Measurements from ENCODE around the gene CYP4F8.

The CYP4F8 gene

DNA sequence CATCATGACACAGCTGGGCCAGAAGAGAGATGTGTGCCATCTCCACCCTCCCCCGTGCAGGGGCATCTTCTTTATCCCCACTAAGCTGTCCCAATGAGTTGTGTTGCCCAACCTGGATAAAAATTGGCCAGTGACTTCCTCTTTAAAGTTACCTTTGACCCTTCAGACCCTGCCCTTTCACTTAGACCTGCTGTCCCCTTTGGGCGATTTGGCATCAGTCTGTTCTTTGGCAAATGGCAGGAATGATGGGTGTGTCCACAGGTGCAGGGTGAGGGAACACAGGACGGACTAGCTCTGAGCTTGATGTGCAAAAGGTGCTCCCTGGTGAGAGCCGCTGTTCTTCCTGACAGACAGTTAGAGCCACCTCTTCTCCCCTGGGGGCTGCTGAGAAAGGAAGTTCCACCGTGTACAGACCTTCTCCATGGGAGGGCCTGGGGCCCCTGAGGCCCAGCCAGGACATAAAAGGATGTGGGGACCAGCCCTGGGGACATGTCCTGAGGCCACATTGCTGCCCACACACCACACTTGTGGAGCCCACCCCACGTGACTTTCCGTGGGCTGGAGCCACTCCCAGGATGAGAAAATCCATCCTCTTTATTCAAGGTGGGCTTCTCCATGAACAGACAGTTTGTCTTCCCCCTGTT is 1.7 kb downstream of the CYP4F8 start:
- Histone ChIP-seq H3K9me3 (ENCODE audit: low read length) (no peaks in the 10 kb centered on the region), H3K9ac (ENCODE audit: low read length) (no peak overlapping the region), H3K36me3 (ENCODE audit: insufficient read depth, low read length) (no peaks in the 10 kb centered on the region), H3K4me3 (ENCODE audit: low read depth in 1 of 2, low read length in 2 of 2) (no peak overlapping the region), H3K4me1 (ENCODE audit: insufficient read depth, low read length) (no peaks in the 10 kb centered on the region), H3K27me3 (ENCODE audit: control insufficient read depth in 1 of 2, insufficient read depth in 2 of 2, low read length in 2 of 2) (peaks cover 0 to 5% of the 10 kb centered on the region in 2 donors), H3K27ac (ENCODE audit: low read depth, low read length) (no peak overlapping the region)

DNA sequence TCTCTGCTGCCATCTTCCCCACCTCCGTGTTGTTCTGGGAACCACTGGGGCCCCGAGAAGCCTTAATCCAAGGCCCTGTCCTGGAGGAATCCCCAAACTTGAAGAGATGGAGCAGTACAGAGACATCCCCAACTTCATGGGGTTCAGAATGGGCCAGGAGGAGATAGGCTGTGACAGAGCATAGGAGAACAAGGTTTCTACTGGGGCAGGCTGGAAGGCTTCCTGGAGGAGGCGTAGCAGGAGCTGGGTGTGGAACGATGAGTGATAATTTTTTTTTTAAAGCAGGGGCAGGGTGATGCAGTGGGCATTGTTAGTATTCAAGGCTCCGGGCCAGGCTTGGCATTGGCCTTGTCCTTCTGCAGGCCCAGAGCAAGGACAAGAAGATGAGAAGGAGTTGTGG is 3.3 kb downstream of the CYP4F8 start:
- H3K27ac ChIP-seq (ENCODE audit: low read depth, low read length) = no peak overlapping the region
- H3K9ac ChIP-seq (ENCODE audit: low read length) = no peak overlapping the region
- no peaks in the 10 kb centered on the region for H3K4me1 ChIP-seq (ENCODE audit: insufficient read depth, low read length)
- no peaks in the 10 kb centered on the region for H3K36me3 ChIP-seq (ENCODE audit: insufficient read depth, low read length)
- no peak overlapping the region for H3K4me3 ChIP-seq (ENCODE audit: low read depth in 1 of 2, low read length in 2 of 2)
- H3K9me3 ChIP-seq (ENCODE audit: low read length) = no peaks in the 10 kb centered on the region
- H3K27me3 ChIP-seq (ENCODE audit: control insufficient read depth in 1 of 2, insufficient read depth in 2 of 2, low read length in 2 of 2) = peaks cover 0 to 5% of the 10 kb centered on the region in 2 donors

DNA sequence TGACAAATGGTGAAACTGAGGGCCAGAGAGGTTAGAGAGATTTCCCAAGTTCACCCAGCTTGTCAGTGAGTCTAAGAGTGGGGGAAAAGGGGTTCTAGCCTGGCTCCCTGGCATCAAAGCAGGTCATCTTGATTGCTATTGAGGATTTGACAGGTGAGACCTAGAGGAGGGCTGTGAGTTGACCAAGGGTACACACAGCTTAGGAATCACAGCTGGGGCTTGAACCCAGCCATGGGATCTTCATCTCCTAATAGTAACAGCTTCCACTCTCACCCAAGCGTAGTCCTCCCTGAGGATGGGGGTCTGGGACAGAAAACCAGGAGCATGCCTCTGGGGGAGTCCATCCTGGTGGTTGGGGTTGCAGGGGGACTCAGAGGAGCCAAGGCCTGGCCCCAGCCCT is 6.8 kb downstream of the CYP4F8 start:
- Histone ChIP-seq H3K9ac (ENCODE audit: low read length) (no peak overlapping the region), H3K27ac (ENCODE audit: low read depth, low read length) (no peak overlapping the region), H3K27me3 (ENCODE audit: control insufficient read depth in 1 of 2, insufficient read depth in 2 of 2, low read length in 2 of 2) (peaks cover 0 to 5% of the 10 kb centered on the region in 2 donors), H3K4me1 (ENCODE audit: insufficient read depth, low read length) (no peaks in the 10 kb centered on the region), H3K9me3 (ENCODE audit: low read length) (no peaks in the 10 kb centered on the region), H3K4me3 (ENCODE audit: low read depth in 1 of 2, low read length in 2 of 2) (no peak overlapping the region), H3K36me3 (ENCODE audit: insufficient read depth, low read length) (no peaks in the 10 kb centered on the region)

DNA sequence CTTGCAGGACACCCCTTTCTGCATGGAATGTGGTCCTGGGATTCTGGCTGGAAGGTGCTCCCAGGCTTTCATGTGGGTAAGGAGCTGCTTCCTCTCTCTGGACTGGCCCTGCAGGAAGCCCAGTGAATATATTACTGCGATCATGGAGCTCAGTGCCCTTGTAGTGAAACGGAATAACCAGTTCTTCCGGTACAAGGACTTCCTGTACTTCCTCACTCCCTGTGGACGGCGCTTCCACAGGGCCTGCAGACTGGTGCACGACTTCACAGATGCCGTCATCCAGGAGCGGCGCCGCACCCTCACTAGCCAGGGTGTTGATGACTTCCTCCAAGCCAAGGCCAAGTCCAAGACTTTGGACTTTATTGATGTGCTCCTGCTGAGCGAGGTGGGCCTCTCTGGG is 8.0 kb downstream of the CYP4F8 start:
- Histone ChIP-seq H3K9ac (ENCODE audit: low read length) (no peak overlapping the region), H3K4me3 (ENCODE audit: low read depth in 1 of 2, low read length in 2 of 2) (no peak overlapping the region), H3K27ac (ENCODE audit: low read depth, low read length) (no peak overlapping the region), H3K27me3 (ENCODE audit: control insufficient read depth in 1 of 2, insufficient read depth in 2 of 2, low read length in 2 of 2) (peaks cover 0 to 5% of the 10 kb centered on the region in 2 donors), H3K9me3 (ENCODE audit: low read length) (no peaks in the 10 kb centered on the region), H3K4me1 (ENCODE audit: insufficient read depth, low read length) (no peaks in the 10 kb centered on the region), H3K36me3 (ENCODE audit: insufficient read depth, low read length) (no peaks in the 10 kb centered on the region)

DNA sequence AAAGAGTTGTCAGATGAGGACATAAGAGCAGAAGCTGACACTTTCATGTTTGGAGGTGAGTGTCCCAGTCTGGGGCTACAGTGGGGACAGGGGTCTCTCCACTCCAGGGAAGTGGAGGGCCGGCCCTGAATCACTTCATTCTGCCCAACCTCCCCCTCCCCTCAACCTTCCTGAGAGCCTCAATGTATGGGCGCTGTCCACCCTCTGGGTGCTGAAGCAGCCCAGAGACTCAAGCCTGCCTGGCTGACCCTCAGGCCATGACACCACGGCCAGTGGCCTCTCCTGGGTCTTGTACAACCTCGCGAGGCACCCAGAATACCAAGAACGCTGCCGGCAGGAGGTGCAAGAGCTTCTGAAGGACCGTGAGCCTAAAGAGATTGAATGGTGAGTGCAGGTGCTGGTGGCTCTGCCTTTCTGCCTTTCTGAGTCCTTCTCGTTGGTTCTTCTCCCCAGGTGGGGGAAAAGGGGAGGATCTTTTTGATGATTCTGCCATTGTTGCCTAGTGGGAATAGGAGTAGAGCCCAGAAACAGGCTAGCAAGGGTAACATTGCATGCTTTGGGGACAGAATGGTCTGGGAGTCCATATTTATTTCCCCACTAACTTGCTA is 8.8 kb downstream of the CYP4F8 start:
- no peak overlapping the region for H3K27ac ChIP-seq (ENCODE audit: low read depth, low read length)
- H3K27me3 ChIP-seq (ENCODE audit: control insufficient read depth in 1 of 2, insufficient read depth in 2 of 2, low read length in 2 of 2) = peaks cover 0 to 12% of the 10 kb centered on the region in 2 donors
- no peaks in the 10 kb centered on the region for H3K9me3 ChIP-seq (ENCODE audit: low read length)
- H3K4me1 ChIP-seq (ENCODE audit: insufficient read depth, low read length) = no peaks in the 10 kb centered on the region
- H3K9ac ChIP-seq (ENCODE audit: low read length) = no peak overlapping the region
- no peaks in the 10 kb centered on the region for H3K36me3 ChIP-seq (ENCODE audit: insufficient read depth, low read length)
- no peak overlapping the region for H3K4me3 ChIP-seq (ENCODE audit: low read depth in 1 of 2, low read length in 2 of 2)

DNA sequence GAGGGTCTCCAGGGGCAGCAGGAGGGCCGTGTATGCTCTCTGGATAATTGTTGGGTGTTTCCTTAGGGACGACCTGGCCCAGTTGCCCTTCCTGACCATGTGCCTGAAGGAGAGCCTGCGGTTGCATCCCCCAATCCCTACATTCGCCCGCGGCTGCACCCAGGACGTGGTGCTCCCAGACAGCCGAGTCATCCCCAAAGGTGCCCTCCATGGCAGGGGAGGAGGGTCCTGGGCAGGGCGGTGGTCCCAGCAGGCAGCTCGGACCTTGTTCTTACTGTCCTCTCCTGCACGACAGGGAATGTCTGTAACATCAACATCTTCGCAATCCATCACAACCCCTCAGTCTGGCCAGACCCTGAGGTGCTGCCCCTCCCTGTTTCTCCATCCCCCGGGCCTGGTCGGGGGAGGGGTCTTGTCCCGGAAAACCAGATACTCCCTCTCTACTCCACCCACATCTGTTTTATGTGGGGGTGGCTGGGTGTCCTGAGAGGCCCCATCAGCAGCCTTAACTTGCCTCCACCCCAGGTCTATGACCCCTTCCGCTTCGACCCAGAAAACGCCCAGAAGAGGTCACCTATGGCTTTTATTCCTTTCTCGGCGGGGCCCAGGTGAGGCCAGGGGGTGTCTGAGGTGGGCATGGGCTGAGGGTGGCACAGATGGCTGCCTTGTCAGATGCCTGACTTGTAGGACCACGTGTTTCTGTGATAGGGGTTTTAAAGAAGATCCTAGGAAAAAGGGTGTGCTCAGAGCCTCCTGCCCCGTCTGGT is 13.4 kb downstream of the CYP4F8 start:
- H3K27ac ChIP-seq (ENCODE audit: low read depth, low read length) = no peak overlapping the region
- no peak overlapping the region for H3K4me3 ChIP-seq (ENCODE audit: low read depth in 1 of 2, low read length in 2 of 2)
- no peaks in the 10 kb centered on the region for H3K9me3 ChIP-seq (ENCODE audit: low read length)
- no peak overlapping the region for H3K9ac ChIP-seq (ENCODE audit: low read length)
- H3K4me1 ChIP-seq (ENCODE audit: insufficient read depth, low read length) = no peaks in the 10 kb centered on the region
- H3K27me3 ChIP-seq (ENCODE audit: control insufficient read depth in 1 of 2, insufficient read depth in 2 of 2, low read length in 2 of 2) = peaks cover 0 to 10% of the 10 kb centered on the region in 2 donors
- H3K36me3 ChIP-seq (ENCODE audit: insufficient read depth, low read length) = no peaks in the 10 kb centered on the region

DNA sequence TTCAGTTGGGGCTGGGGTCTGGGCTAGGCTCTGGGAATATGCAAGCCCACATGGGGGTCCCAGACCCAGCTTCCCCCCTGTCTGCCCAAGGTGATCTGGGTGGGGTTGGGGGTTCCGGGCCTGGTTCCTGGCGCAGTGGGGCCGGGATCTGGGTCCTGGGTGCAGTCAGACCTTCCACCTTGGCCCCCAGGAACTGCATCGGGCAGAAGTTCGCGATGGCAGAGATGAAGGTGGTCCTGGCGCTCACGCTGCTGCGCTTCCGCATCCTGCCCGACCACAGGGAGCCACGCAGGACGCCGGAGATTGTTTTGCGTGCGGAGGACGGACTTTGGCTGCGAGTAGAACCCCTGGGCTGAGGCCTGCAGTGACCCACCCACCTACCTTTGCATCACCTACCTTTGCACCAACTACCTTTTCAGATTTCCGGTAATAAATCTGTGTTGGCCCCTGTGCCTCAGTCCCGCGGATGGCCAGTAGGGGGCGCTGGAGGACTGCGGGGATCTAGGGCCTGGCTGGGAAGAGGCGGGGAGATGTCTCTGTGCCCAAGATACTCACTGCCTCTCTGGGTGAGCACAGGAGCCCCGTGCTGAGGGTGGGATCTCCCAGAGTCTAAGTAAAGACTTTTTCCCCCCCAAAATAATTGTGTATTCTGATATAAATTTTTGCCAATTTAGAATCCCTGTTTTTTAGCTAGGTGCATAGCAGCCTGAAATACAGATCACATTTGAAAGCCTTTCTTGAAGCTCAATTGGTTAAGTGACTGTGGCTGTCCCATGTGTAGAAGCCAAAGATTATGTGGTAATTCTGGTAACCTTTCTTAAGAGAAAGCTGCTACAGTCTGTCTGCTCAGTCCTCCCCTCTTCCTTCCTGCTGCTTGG is 14.2 kb downstream of the CYP4F8 start:
- H3K36me3 ChIP-seq (ENCODE audit: insufficient read depth, low read length) = no peaks in the 10 kb centered on the region
- peaks cover 0 to 10% of the 10 kb centered on the region in 2 donors for H3K27me3 ChIP-seq (ENCODE audit: control insufficient read depth in 1 of 2, insufficient read depth in 2 of 2, low read length in 2 of 2)

DNA sequence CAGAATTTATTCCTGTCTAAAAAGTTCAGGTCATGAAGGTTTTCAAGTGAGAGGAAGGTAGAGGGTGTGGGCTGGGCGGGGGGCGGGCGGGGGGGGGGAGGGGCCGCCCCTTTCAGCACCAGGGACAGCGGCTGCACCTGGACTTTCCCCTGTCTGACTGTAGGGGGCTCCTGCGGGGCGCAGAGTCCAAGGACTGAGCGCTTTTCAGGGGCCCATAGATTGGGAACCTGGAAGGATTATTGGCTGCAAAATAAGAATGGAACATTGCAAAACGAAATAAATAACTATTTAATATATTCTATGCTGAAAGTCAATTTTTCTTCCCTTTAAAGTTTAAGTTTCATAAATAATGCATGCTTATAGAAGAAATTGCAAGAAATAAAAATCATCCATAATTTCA is 16.8 kb downstream of the CYP4F8 start:
- Histone ChIP-seq H3K4me3 (ENCODE audit: low read depth in 1 of 2, low read length in 2 of 2) (no peak overlapping the region), H3K27me3 (ENCODE audit: control insufficient read depth in 1 of 2, insufficient read depth in 2 of 2, low read length in 2 of 2) (peaks cover 0 to 10% of the 10 kb centered on the region in 2 donors), H3K9me3 (ENCODE audit: low read length) (no peaks in the 10 kb centered on the region), H3K27ac (ENCODE audit: low read depth, low read length) (no peak overlapping the region), H3K9ac (ENCODE audit: low read length) (no peak overlapping the region), H3K4me1 (ENCODE audit: insufficient read depth, low read length) (no peaks in the 10 kb centered on the region), H3K36me3 (ENCODE audit: insufficient read depth, low read length) (no peaks in the 10 kb centered on the region)

More for the DNA sequence above, 14.2 kb downstream of the CYP4F8 start:
- Histone ChIP-seq H3K4me1 (ENCODE audit: insufficient read depth, low read length) (no peaks in the 10 kb centered on the region), H3K4me3 (ENCODE audit: low read depth in 1 of 2, low read length in 2 of 2) (no peak overlapping the region), H3K27ac (ENCODE audit: low read depth, low read length) (no peak overlapping the region), H3K9me3 (ENCODE audit: low read length) (no peaks in the 10 kb centered on the region), H3K9ac (ENCODE audit: low read length) (no peak overlapping the region)

DNA sequence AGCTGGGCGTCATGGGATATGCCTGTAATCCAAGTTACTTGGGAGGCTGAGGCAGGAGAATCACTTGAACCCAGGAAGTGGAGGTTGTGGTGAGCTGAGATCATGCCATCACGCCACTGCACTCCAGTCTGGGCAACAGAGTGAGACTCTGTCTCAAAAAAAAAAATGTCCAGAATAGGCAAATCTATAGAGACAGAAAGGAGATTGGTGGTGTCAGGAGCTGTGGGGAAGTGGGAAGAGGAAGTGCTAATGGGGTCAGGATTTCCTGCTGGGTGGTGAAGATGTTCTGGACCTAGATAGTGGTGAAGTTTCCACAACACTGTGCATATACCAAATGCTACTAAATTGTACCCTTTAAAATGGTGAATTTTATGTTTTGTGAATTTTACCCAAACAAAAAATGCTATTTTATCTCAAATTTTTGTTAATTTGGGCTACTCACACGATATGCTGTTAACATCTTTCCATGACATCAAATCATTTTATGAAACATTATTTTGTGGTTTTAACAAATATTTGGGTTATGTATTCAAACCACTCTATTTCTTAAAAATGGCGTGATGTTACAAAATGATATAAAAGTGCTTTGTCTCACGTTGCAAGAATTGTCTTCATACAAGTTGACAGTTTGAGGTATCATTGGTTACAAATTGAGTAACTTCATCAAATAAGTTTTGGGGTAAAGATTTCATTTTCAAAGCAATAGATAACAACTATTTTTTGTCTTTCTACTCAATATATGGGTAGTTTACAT is 18.2 kb downstream of the CYP4F8 start:
- Histone ChIP-seq H3K4me3 (ENCODE audit: low read depth in 1 of 2, low read length in 2 of 2) (no peak overlapping the region), H3K27ac (ENCODE audit: low read depth, low read length) (no peak overlapping the region), H3K9ac (ENCODE audit: low read length) (no peak overlapping the region), H3K4me1 (ENCODE audit: insufficient read depth, low read length) (no peaks in the 10 kb centered on the region), H3K36me3 (ENCODE audit: insufficient read depth, low read length) (no peaks in the 10 kb centered on the region), H3K9me3 (ENCODE audit: low read length) (no peaks in the 10 kb centered on the region), H3K27me3 (ENCODE audit: control insufficient read depth in 1 of 2, insufficient read depth in 2 of 2, low read length in 2 of 2) (peaks cover 0 to 8% of the 10 kb centered on the region in 2 donors)

DNA sequence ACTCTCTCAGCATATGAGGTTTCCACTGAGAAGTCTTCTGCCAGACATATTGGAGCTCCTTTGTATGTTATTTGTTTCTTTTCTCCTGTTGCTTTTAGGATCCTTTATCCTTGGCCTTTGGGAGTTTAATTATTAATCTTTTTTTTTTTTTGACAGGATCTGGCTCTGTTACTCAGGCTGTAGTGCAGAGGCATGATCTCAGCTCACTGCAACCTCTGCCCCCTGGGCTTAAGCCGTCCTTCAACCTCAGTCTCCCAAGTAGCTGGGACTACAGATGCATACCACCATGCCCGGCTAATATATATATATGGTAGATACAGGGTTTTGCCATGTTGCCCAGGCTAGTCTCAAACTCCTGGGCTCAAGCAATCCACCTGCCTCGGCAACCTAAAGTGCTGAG is 19.1 kb downstream of the CYP4F8 start:
- Histone ChIP-seq H3K9ac (ENCODE audit: low read length) (no peak overlapping the region), H3K36me3 (ENCODE audit: insufficient read depth, low read length) (no peaks in the 10 kb centered on the region), H3K27me3 (ENCODE audit: control insufficient read depth in 1 of 2, insufficient read depth in 2 of 2, low read length in 2 of 2) (no peaks in the 10 kb centered on the region), H3K27ac (ENCODE audit: low read depth, low read length) (no peak overlapping the region), H3K4me1 (ENCODE audit: insufficient read depth, low read length) (no peaks in the 10 kb centered on the region), H3K9me3 (ENCODE audit: low read length) (no peaks in the 10 kb centered on the region), H3K4me3 (ENCODE audit: low read depth in 1 of 2, low read length in 2 of 2) (no peak overlapping the region)
